ENCODE measurements around the gene CCDC54. TPM values are rescaled to one million over a fixed set of nuclear protein-coding genes. Genes with fewer than 3 reads are reported as not detected.

Gene CCDC54
- total RNA-seq, 1 donor from 2014 or later: not detected

DNA sequence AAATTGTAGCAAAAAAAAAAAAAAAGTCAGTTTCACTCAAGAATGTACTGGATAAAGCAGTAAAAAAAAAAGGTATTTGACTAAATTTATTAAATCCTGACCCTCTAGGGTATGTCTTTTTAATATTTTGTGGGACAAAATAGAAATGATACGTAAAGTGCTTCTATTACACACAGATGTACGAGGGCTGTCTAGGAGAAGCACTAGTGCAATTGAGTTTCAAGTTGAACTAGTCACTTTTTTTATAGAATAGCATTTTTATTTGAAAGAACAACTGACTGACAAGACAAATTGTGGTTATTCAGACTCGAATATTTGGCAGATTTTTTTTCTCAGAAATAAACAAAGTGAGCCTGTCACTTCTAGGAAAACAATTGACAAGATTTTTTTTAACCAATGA lies 49.0 kb downstream of the CCDC54 start:
- DNase-seq (ENCODE audit: low spot score in 2 of 2) (no peak), FAIRE-seq (no peak)

Other genes with a start within 250 kb of the CCDC54 start
- 19.6 TPM for gene BBX, start 145.5 kb downstream of the CCDC54 start, total RNA-seq

Data from frontal cortex (tissue), 4 donors.